ENCODE measurements around the gene EIF2S1.

EIF2S1 gene

DNA sequence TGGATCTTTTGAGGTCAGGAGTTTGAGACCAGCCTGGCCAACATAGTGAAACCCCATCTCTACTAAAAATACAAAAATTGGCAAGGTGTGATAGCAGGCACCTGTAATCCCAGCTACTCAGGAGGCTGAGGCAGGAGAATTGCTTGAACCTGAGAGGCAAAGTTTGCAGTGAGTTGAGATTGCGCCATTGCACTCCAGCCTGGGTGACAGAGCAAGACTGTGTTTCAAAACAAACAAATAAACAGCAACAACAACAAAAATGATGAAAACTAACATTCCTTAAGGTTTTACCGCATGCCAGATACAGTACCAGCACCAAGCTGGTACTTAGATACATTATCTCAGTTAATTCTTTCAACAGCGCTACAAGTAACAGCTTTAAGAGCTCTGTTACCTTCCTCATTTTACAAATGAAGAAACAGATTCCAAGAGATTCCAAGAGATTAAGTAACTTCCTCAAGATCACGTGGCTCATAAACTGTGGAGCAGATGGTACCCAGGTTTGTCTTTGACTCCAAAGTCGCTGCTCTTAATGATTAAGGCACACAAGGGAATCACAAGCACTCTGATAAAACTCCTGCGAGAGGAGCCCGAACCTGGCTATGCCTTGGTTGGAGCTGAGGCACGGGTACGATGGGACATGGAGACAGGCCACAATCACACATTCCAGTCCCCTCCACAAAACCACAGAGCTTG is 69.5 kb downstream of the EIF2S1 start:
- H3K27ac ChIP-seq: no peak overlapping the region
- TF ChIP-seq, protein P1, sequence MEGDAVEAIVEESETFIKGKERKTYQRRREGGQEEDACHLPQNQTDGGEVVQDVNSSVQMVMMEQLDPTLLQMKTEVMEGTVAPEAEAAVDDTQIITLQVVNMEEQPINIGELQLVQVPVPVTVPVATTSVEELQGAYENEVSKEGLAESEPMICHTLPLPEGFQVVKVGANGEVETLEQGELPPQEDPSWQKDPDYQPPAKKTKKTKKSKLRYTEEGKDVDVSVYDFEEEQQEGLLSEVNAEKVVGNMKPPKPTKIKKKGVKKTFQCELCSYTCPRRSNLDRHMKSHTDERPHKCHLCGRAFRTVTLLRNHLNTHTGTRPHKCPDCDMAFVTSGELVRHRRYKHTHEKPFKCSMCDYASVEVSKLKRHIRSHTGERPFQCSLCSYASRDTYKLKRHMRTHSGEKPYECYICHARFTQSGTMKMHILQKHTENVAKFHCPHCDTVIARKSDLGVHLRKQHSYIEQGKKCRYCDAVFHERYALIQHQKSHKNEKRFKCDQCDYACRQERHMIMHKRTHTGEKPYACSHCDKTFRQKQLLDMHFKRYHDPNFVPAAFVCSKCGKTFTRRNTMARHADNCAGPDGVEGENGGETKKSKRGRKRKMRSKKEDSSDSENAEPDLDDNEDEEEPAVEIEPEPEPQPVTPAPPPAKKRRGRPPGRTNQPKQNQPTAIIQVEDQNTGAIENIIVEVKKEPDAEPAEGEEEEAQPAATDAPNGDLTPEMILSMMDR (conservative IDR thresholded peaks at IDR 0.05): no peak

- TF ChIP-seq, protein P1 (conservative IDR thresholded peaks at IDR 0.05): no peak
- H3K27ac ChIP-seq: peak overlapping the region; percentile 38
Measured at GRCh38 chr14:67432050-67432564, 72.0 kb downstream of the EIF2S1 start.

DNA sequence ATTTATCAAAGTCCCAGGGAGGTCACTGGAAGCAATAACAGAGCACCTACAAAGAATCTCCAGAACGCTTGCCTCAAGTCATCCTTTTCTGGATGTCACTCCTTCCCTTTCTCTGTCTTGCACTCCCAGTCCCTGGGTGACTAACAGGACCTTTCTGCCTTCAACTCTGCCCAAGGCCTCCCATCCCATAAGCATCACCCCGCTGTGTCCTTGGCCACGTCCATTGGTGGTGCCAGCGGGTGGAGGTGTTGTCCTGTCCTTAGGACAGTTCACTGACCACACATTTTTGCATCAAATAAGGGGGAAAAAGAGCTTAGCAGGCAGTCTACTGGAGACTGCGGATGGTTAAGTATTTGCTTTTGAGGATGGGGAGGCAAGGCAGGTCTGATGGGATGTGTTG is 75.5 kb downstream of the EIF2S1 start:
- TF ChIP-seq, protein P1 (conservative IDR thresholded peaks at IDR 0.05): no peak
- H3K27ac ChIP-seq: no peak overlapping the region
